K562 (cell line): ENCODE results near the gene SERTAD1. TPM values are rescaled to one million over a fixed set of nuclear protein-coding genes. Genes with fewer than 3 reads are reported as not detected.

Experiments used
- BRF1 ChIP-seq: IDR thresholded peaks from 3 replicates; pipeline ENCODE4 v1.6.1; 2011; ENCODE audit warnings: borderline replicate concordance, mild to moderate bottlenecking; ENCODE audit not compliant: insufficient read length; ENCODE audit errors: extremely low read depth
- CCAR2 ChIP-seq: fragments of 200-400 bp; formaldehyde crosslinking; IDR thresholded peaks from 2 replicates; pipeline ENCODE4 v1.6.1; 2017; ENCODE audit warnings: mild to moderate bottlenecking, low read depth, low read length
- CREB5 ChIP-seq: fragments of 250-450 bp; sonication (Bioruptor Pico); IDR thresholded peaks from 2 replicates; pipeline ENCODE4 v1.5.0; 2020; ENCODE audit warnings: mild to moderate bottlenecking
- CTCF ChIP-seq, 3 experiments: IDR thresholded peaks in 2 of 3; conservative IDR thresholded peaks in 1 of 3; 2 replicates each; pipeline ENCODE4 v1.5.1; 2011 to 2012; ENCODE audit warnings: low read length in 3 of 3, mild to moderate bottlenecking in 3 of 3, control low read depth in 2 of 3, improper control_type of control experiment in 1 of 3, inconsistent platforms in 1 of 3, low read depth in 1 of 3, mixed read lengths in 1 of 3, moderate library complexity in 1 of 3; ENCODE audit not compliant: insufficient read depth in 2 of 3
- E2F4 ChIP-seq: sonication (generic); formaldehyde crosslinking; IDR thresholded peaks from 2 replicates; pipeline ENCODE4 v1.8.0; 2022; ENCODE audit warnings: mild to moderate bottlenecking, low read depth, missing genetic modification reagents
- EWSR1 ChIP-seq: fragments of 450-650 bp; IDR thresholded peaks from 2 replicates; pipeline ENCODE4 v1.6.1; 2018; ENCODE audit warnings: borderline replicate concordance, mild to moderate bottlenecking, low read depth, moderate library complexity; ENCODE audit not compliant: partially characterized antibody
- MLX ChIP-seq, 2 experiments: fragments of 450-650 bp in 1 of 2; sonication (generic) in 1 of 2; formaldehyde crosslinking; conservative IDR thresholded peaks; 2 replicates each; pipeline versions ENCODE4 v1.4.0 to v1.8.1; 2020 to 2022; ENCODE audit warnings: mild to moderate bottlenecking in 1 of 2, missing genetic modification reagents in 1 of 2
- NFIX ChIP-seq: fragments of 250-450 bp; sonication (Bioruptor Pico); IDR thresholded peaks from 2 replicates; pipeline ENCODE4 v1.4.0; 2020; ENCODE audit warnings: low read depth, mild to moderate bottlenecking, moderate library complexity
- SMARCB1 ChIP-seq: IDR thresholded peaks from 2 replicates; pipeline ENCODE4 v1.6.1; 2011; ENCODE audit warnings: improper control_type of control experiment, low read depth; ENCODE audit not compliant: insufficient read length
- TSHZ1 ChIP-seq: fragments of 250-450 bp; sonication (Bioruptor Pico); IDR thresholded peaks from 2 replicates; pipeline ENCODE4 v1.4.0; 2020; ENCODE audit warnings: mild to moderate bottlenecking, moderate library complexity
- XRCC3 ChIP-seq: fragments of 450-650 bp; IDR thresholded peaks from 2 replicates; pipeline ENCODE4 v1.6.1; 2017; ENCODE audit warnings: mild to moderate bottlenecking, moderate library complexity
- ZNF184 ChIP-seq: sonication (generic); formaldehyde crosslinking; IDR thresholded peaks from 2 replicates; pipeline ENCODE4 v1.5.0; 2020; ENCODE audit warnings: missing genetic modification reagents
- ZNF324 ChIP-seq: fragments of 250-450 bp; sonication (Bioruptor Pico); IDR thresholded peaks from 2 replicates; pipeline ENCODE4 v1.4.0; 2020; ENCODE audit warnings: mild to moderate bottlenecking
- ZNF395 ChIP-seq: fragments of 200-800 bp; sonication (Bioruptor generic); IDR thresholded peaks from 2 replicates; pipeline ENCODE4 v1.6.1; 2017; ENCODE audit warnings: missing genetic modification characterization, missing compliant biosample characterization
- ZNF431 ChIP-seq: sonication (generic); formaldehyde crosslinking; IDR thresholded peaks from 2 replicates; pipeline ENCODE4 v1.8.0; 2022; ENCODE audit warnings: mild to moderate bottlenecking, missing genetic modification reagents
- polyA plus RNA-seq, 8 experiments: library from polyadenylated mRNA; depleted of rRNA in 4 of 8; stranded (reverse) in 5 of 8; unstranded in 3 of 8; fragments of >200 nt; fragmentation: Nextera tagmentation in 2 of 8; fragmentation: Illumina TruSeq in 1 of 8; extraction: Ambion mirVana in 2 of 8; extraction: Trizol in 1 of 8; gene quantifications; 2 replicates each; pipeline versions ENCODE4 v1.2.1 to v1.2.3, GENCODE V29; 2011 to 2014; ENCODE audit warnings: inconsistent platforms in 1 of 8, missing spikeins in 1 of 8
- total RNA-seq, 7 experiments: library from RNA; depleted of rRNA in 6 of 7; stranded (reverse); fragments of >200 nt in 6 of 7; fragmentation: Illumina TruSeq in 2 of 7; extraction: Trizol in 2 of 7; gene quantifications; 2 replicates each; pipeline versions ENCODE4 v1.2.1 to v1.2.3, GENCODE V29; 2011 to 2021; ENCODE audit warnings: low replicate concordance in 1 of 7

The SERTAD1 gene
- total and polyA plus RNA-seq, 9 of the 15 experiments (the other 6 are each of a cell fraction or from before 2014, with no cell fraction given) = 0.15 to 8.7 (median 4.9) TPM

GRCh38 chr19:40420766-40421765 lies 4.7 kb downstream of the SERTAD1 start (continued):
- TF ChIP-seq SMARCB1 (no peak), CREB5 (CRISPR knock-in tag) (no peak), ZNF431 (CRISPR knock-in tag) (no peak), ZNF324 (CRISPR knock-in tag) (no peak), CCAR2 (no peak), CTCF (IDR thresholded peaks at IDR 0.05 in 2 of 3, conservative IDR thresholded peaks at IDR 0.05 in 1 of 3; ENCODE audit: insufficient read depth in 2 of 3, low read depth in 1 of 3, low read length in 3 of 3) (peak; percentile 92 to 96 (median 94)), MLX (CRISPR knock-in tag; conservative IDR thresholded peaks at IDR 0.05) (no peak), ZNF395 (CRISPR knock-in tag) (no peak; the same call in 1 of the 2 replicates), ZNF184 (CRISPR knock-in tag) (no peak), EWSR1 (no peak), NFIX (no peak), BRF1 (no peak), TSHZ1 (CRISPR knock-in tag) (no peak), E2F4 (CRISPR knock-in tag) (no peak), XRCC3 (no peak)
